ENCODE data around the gene MLLT6. TPM values are rescaled to one million over a fixed set of nuclear protein-coding genes. Genes with fewer than 3 reads are reported as not detected.

Gene MLLT6
- total and polyA plus RNA-seq, 2 of the 13 experiments (the other 11 are each of a cell fraction or from before 2014, with no cell fraction given) = 50.7 to 69.5 TPM

- no peak for TF ChIP-seq E2F5 (CRISPR knock-in tag; conservative IDR thresholded peaks at IDR 0.05)
- peak; percentile 70; the same call in 1 of the 2 replicates for TF ChIP-seq SAFB2 (CRISPR knock-in tag; IDR thresholded peaks at IDR 0.05; ENCODE audit: borderline replicate concordance, low read depth)
- TF ChIP-seq MIER3 (CRISPR knock-in tag; IDR thresholded peaks at IDR 0.05; ENCODE audit: borderline replicate concordance) = no peak
- 0 out of 2 replicates have a peak, but pooled peaks have one; percentile 43 for TF ChIP-seq BORCS8-MEF2B (CRISPR knock-in tag; IDR thresholded peaks at IDR 0.05)
- no peak for TF ChIP-seq KDM1A (CRISPR knock-in tag; IDR thresholded peaks at IDR 0.05)
- TF ChIP-seq, protein P1, sequence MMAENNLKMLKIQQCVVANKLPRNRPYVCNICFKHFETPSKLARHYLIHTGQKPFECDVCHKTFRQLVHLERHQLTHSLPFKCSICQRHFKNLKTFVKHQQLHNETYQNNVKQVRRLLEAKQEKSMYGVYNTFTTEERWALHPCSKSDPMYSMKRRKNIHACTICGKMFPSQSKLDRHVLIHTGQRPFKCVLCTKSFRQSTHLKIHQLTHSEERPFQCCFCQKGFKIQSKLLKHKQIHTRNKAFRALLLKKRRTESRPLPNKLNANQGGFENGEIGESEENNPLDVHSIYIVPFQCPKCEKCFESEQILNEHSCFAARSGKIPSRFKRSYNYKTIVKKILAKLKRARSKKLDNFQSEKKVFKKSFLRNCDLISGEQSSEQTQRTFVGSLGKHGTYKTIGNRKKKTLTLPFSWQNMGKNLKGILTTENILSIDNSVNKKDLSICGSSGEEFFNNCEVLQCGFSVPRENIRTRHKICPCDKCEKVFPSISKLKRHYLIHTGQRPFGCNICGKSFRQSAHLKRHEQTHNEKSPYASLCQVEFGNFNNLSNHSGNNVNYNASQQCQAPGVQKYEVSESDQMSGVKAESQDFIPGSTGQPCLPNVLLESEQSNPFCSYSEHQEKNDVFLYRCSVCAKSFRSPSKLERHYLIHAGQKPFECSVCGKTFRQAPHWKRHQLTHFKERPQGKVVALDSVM (CRISPR knock-in tag; IDR thresholded peaks at IDR 0.05) = no peak
- TF ChIP-seq NPAS2 (CRISPR knock-in tag; IDR thresholded peaks at IDR 0.05; ENCODE audit: borderline replicate concordance) = no peak
- TF ChIP-seq MTA1 (CRISPR knock-in tag; IDR thresholded peaks at IDR 0.05; ENCODE audit: borderline replicate concordance) = no peak
- TF ChIP-seq KLF13 (CRISPR knock-in tag; IDR thresholded peaks at IDR 0.05) = no peak
- TF ChIP-seq DNMT1 (CRISPR knock-in tag; IDR thresholded peaks at IDR 0.05) = peak; percentile 46; the same call in 1 of the 2 replicates
- 0 out of 2 replicates have a peak, but pooled peaks have one; percentile 67 for TF ChIP-seq ZNF75D (CRISPR knock-in tag; IDR thresholded peaks at IDR 0.05; ENCODE audit: borderline replicate concordance)
- TF ChIP-seq TBP (CRISPR knock-in tag; IDR thresholded peaks at IDR 0.05) = no peak
- 0 out of 2 replicates have a peak, but pooled peaks have one; percentile 17 for TF ChIP-seq HDAC1 (CRISPR knock-in tag; IDR thresholded peaks at IDR 0.05)
- no peak for TF ChIP-seq TGIF2 (CRISPR knock-in tag; IDR thresholded peaks at IDR 0.05)
- no peak for TF ChIP-seq ZNF737 (CRISPR knock-in tag; IDR thresholded peaks at IDR 0.05; ENCODE audit: borderline replicate concordance)
- TF ChIP-seq ETV5 (CRISPR knock-in tag; IDR thresholded peaks at IDR 0.05; ENCODE audit: borderline replicate concordance) = no peak
- TF ChIP-seq KAT8 (CRISPR knock-in tag; IDR thresholded peaks at IDR 0.05) = peak; percentile 31; the same call in 1 of the 2 replicates
- TF ChIP-seq, protein P2, sequence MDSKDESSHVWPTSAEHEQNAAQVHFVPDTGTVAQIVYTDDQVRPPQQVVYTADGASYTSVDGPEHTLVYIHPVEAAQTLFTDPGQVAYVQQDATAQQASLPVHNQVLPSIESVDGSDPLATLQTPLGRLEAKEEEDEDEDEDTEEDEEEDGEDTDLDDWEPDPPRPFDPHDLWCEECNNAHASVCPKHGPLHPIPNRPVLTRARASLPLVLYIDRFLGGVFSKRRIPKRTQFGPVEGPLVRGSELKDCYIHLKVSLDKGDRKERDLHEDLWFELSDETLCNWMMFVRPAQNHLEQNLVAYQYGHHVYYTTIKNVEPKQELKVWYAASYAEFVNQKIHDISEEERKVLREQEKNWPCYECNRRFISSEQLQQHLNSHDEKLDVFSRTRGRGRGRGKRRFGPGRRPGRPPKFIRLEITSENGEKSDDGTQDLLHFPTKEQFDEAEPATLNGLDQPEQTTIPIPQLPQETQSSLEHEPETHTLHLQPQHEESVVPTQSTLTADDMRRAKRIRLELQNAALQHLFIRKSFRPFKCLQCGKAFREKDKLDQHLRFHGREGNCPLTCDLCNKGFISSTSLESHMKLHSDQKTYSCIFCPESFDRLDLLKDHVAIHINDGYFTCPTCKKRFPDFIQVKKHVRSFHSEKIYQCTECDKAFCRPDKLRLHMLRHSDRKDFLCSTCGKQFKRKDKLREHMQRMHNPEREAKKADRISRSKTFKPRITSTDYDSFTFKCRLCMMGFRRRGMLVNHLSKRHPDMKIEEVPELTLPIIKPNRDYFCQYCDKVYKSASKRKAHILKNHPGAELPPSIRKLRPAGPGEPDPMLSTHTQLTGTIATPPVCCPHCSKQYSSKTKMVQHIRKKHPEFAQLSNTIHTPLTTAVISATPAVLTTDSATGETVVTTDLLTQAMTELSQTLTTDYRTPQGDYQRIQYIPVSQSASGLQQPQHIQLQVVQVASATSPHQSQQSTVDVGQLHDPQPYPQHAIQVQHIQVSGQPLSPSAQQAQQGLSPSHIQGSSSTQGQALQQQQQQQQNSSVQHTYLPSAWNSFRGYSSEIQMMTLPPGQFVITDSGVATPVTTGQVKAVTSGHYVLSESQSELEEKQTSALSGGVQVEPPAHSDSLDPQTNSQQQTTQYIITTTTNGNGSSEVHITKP (CRISPR knock-in tag; IDR thresholded peaks at IDR 0.05; ENCODE audit: low read depth) = no peak
- TF ChIP-seq NONO (IDR thresholded peaks at IDR 0.05) = no peak
- peak; percentile 11; the same call in 1 of the 2 replicates for TF ChIP-seq NONO (CRISPR knock-in tag; conservative IDR thresholded peaks at IDR 0.05)
- no peak for TF ChIP-seq SMC3 (IDR thresholded peaks at IDR 0.05; ENCODE audit: low read length)
- no peak for TF ChIP-seq ZIK1 (CRISPR knock-in tag; IDR thresholded peaks at IDR 0.05; ENCODE audit: borderline replicate concordance, low read depth)
- 0 out of 2 replicates have a peak, but pooled peaks have one; percentile 17 for TF ChIP-seq PHF8 (CRISPR knock-in tag; IDR thresholded peaks at IDR 0.05)
- no peak for TF ChIP-seq ZNF878 (CRISPR knock-in tag; IDR thresholded peaks at IDR 0.05)
- no peak for TF ChIP-seq XBP1 (CRISPR knock-in tag; IDR thresholded peaks at IDR 0.05)
These were observed 32.9 kb upstream of the MLLT6 start (continued) for GRCh38 chr17:38671939-38672720.

All from HepG2 (cell line).